ENCODE measurements around the gene SOCS6.
"Not testable (repeated sequence)": the region's sequence is repeated elsewhere in the genome, so short reads cannot be mapped to it uniquely, and the experiment has no call there.

- not testable (repeated sequence) for TF ChIP-seq CTCF (conservative IDR thresholded peaks at IDR 0.05; ENCODE audit: low read depth in 2 of 2); REST (IDR thresholded peaks at IDR 0.05; ENCODE audit: unreplicated experiment); POLR2AphosphoS5 (IDR thresholded peaks at IDR 0.05; ENCODE audit: low read depth)
Measured at GRCh38 chr18:70367344-70367743, 78.5 kb downstream of the SOCS6 start.

Data from GM23338 (cell line).